Endothelial cell of umbilical vein (primary cell): Measurements from ENCODE around the gene TMEM170A. TPM values are rescaled to one million over a fixed set of nuclear protein-coding genes. Genes with fewer than 3 reads are reported as not detected.

Experiments used
- BruUV-seq: library from RNA; stranded (reverse); fragments of 400-500 nt; replicated peaks from 2 replicates; lab custom pipeline; 2021; lab: Mats Ljungman, UMichigan
- CTCF ChIA-PET: fragments of 300-600, 350-600 bp; sonication (Branson Sonifier 250); formaldehyde crosslinking; loops from one replicate; lab custom pipeline; 2021; ENCODE audit warnings: antibody characterized with exemption, inconsistent platforms; lab: Charles Lee
- POLR2A ChIA-PET: fragments of 300-600, 350-600 bp; sonication (Branson Sonifier 250); formaldehyde crosslinking; loops from one replicate; lab custom pipeline; 2021; ENCODE audit warnings: antibody characterized with exemption, inconsistent platforms; lab: Charles Lee
- DNase-seq: peaks from one replicate; pipeline ENCODE4 v3.0.0-alpha.2; 2011; ENCODE audit warnings: low read depth, low spot score
- FAIRE-seq: peaks from 2 replicates; lab custom pipeline; 2011; peaks lifted over from hg19 to GRCh38; lab: Jason Lieb, UNC
- H2AFZ ChIP-seq: 2 replicates; pipeline ENCODE4 v1.6.0; 2012; ENCODE audit warnings: low read depth, low read length, control low read depth, inconsistent platforms
- H3K27ac ChIP-seq: 2 replicates; pipeline ENCODE4 v1.5.1; 2011; ENCODE audit warnings: low read depth, mild to moderate bottlenecking, control low read depth, low read length, moderate library complexity; ENCODE audit not compliant: insufficient read depth
- H3K27me3 ChIP-seq, 2 experiments: 2 replicates each; pipeline versions ENCODE4 v1.6.0 to v1.6.1; 2011; ENCODE audit warnings: low read length in 2 of 2, mixed read lengths in 1 of 2; ENCODE audit not compliant: control insufficient read depth in 2 of 2, insufficient read depth in 2 of 2
- H3K36me3 ChIP-seq, 2 experiments: 2 replicates in 1 of 2; 3 replicates in 1 of 2; pipeline ENCODE4 v1.5.1; 2011; ENCODE audit warnings: low read length in 2 of 2, mild to moderate bottlenecking in 1 of 2, moderate library complexity in 1 of 2; ENCODE audit not compliant: control insufficient read depth in 2 of 2, insufficient read depth in 2 of 2; ENCODE audit errors: extremely low read depth in 1 of 2
- H3K4me1 ChIP-seq: 3 replicates; pipeline ENCODE4 v1.5.1; 2011; ENCODE audit warnings: mild to moderate bottlenecking, low read length; ENCODE audit not compliant: control insufficient read depth, insufficient read depth; ENCODE audit errors: extremely low read depth
- H3K4me2 ChIP-seq: 2 replicates; pipeline ENCODE4 v1.6.1; 2011; ENCODE audit warnings: low read length, control low read depth, mixed read lengths; ENCODE audit not compliant: insufficient read depth
- H3K4me3 ChIP-seq, 3 experiments: fragments of 200-600 bp in 1 of 3; sonication (generic), shearing (Covaris generic) in 1 of 3; replicated peaks in 1 of 3; 2 replicates each; pipeline ENCODE4 v1.5.1; 2011 to 2016; ENCODE audit warnings: control low read depth in 3 of 3, low read length in 3 of 3, mild to moderate bottlenecking in 2 of 3, inconsistent platforms in 1 of 3, low read depth in 1 of 3, moderate library complexity in 1 of 3; ENCODE audit not compliant: insufficient read depth in 1 of 3
- H3K79me2 ChIP-seq: 2 replicates; pipeline ENCODE4 v1.6.0; 2012; ENCODE audit warnings: low read length, inconsistent platforms; ENCODE audit not compliant: control insufficient read depth, insufficient read depth
- H3K9ac ChIP-seq: replicated peaks from 2 replicates; pipeline ENCODE3; 2011; ENCODE audit warnings: low read length, control low read depth; ENCODE audit not compliant: insufficient read depth; ENCODE audit errors: extremely low read depth
- H3K9me1 ChIP-seq: replicated peaks from 3 replicates; pipeline ENCODE4 v1.6.0; 2011; ENCODE audit warnings: mild to moderate bottlenecking, low read length; ENCODE audit not compliant: control insufficient read depth, insufficient read depth; ENCODE audit errors: extremely low read depth
- H3K9me3 ChIP-seq: replicated peaks from 2 replicates; pipeline ENCODE4 v1.5.1; 2012; ENCODE audit warnings: low read length, inconsistent platforms; ENCODE audit not compliant: control insufficient read depth, insufficient read depth
- H4K20me1 ChIP-seq: replicated peaks from 2 replicates; pipeline ENCODE3; 2011; ENCODE audit warnings: mild to moderate bottlenecking, low read length; ENCODE audit not compliant: control insufficient read depth, insufficient read depth; ENCODE audit errors: extremely low read depth
- CTCF ChIP-seq, 2 donors: IDR thresholded peaks; 1 replicate in 1 of 2; 2 replicates in 1 of 2; pipeline ENCODE4 v1.5.1; 2011; ENCODE audit warnings: low read length in 2 of 2, mild to moderate bottlenecking in 2 of 2, moderate library complexity in 2 of 2, control low read depth in 1 of 2, inconsistent platforms in 1 of 2, low read depth in 1 of 2; ENCODE audit not compliant: insufficient read depth in 1 of 2; ENCODE audit errors: extremely low read depth in 1 of 2
- EZH2 ChIP-seq: IDR thresholded peaks from 2 replicates; pipeline ENCODE4 v1.6.1; 2012; ENCODE audit warnings: borderline replicate concordance, low read depth, mild to moderate bottlenecking, moderate library complexity, low read length, inconsistent platforms; ENCODE audit not compliant: severe bottlenecking
- FOS ChIP-seq: IDR thresholded peaks from 2 replicates; pipeline ENCODE4 v1.6.1; 2011; ENCODE audit warnings: mild to moderate bottlenecking, low read length, moderate library complexity, borderline replicate concordance; ENCODE audit not compliant: insufficient read depth
- GATA2 ChIP-seq: IDR thresholded peaks from 2 replicates; pipeline ENCODE4 v1.7.0; 2011; ENCODE audit warnings: low read depth, mild to moderate bottlenecking, moderate library complexity, mixed read lengths, low read length; ENCODE audit not compliant: insufficient read length, insufficient read depth
- JUN ChIP-seq: IDR thresholded peaks from 2 replicates; pipeline ENCODE4 v1.6.1; 2011; ENCODE audit warnings: borderline replicate concordance, low read depth; ENCODE audit not compliant: insufficient read length, insufficient read depth
- MAX ChIP-seq: IDR thresholded peaks from 2 replicates; pipeline ENCODE4 v1.6.1; 2011; ENCODE audit not compliant: insufficient read depth, insufficient read length
- MYC ChIP-seq: IDR thresholded peaks from one replicate; pipeline ENCODE4 v1.6.1; 2011; ENCODE audit warnings: mild to moderate bottlenecking, low read depth, low read length
- POLR2A ChIP-seq: IDR thresholded peaks from 2 replicates; pipeline ENCODE4 v1.6.1; 2012; ENCODE audit warnings: low read depth, mild to moderate bottlenecking, control low read depth, low read length
- POLR2AphosphoS5 ChIP-seq: IDR thresholded peaks from 2 replicates; pipeline ENCODE4 v1.6.1; 2012; ENCODE audit warnings: low read depth, mild to moderate bottlenecking, control low read depth, low read length, moderate library complexity; ENCODE audit not compliant: insufficient read depth
- dilution Hi-C: fragments of 300-500 bp; cut with MboI; formaldehyde crosslinking; loops from one replicate; pipeline ENCODE4 v1.15.0; 2019; ENCODE audit warnings: low sequenced_read_pairs; ENCODE audit not compliant: extremely low pct_ligation_motif_present
- intact Hi-C: fragments of 100-400 bp; cut with micrococcal nuclease; formaldehyde crosslinking; loops from one replicate; pipeline ENCODE4 v1.10.0; 2022
- polyA plus RNA-seq, 4 experiments: library from polyadenylated mRNA; depleted of rRNA in 3 of 4; stranded (reverse) in 3 of 4; unstranded in 1 of 4; fragments of >200 nt; gene quantifications; 2 replicates each; pipeline versions ENCODE4 v1.2.1 to v1.2.3, GENCODE V29; 2011 to 2012; ENCODE audit warnings: missing spikeins in 1 of 4
- total RNA-seq: library from RNA; stranded (reverse); gene quantifications from 2 replicates; pipeline ENCODE4 v1.2.3, GENCODE V29; 2021

Gene TMEM170A
- total and polyA plus RNA-seq, 2 donors (not counting 3 experiments of a cell fraction or from before 2014, with no cell fraction given): 12.9 to 22.2 TPM

DNA sequence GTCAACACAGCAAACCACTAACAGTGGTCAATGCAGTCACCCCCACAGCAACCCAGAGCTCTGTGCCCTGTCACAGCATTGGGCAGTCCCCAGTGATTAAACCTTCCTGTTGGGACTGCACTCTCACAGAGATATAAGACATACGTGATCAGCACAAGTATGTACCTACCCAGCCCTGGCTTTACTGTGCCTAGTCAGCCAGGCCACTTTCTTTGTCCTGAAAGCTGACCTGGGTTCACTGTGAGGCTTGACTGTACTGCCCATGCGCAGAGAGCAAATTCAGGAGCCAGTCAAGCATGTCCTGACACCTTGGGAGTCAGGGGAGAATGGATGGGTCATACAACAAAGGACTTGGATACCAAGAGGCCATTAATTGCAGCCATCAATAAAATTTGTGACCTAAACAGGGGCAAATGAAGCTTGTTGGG lies 10.9 kb upstream of the TMEM170A start:
- TF ChIP-seq FOS (no peak), GATA2 (no peak), CTCF (IDR thresholded peaks at IDR 0.05; ENCODE audit: extremely low read depth in 1 of 2, insufficient read depth in 1 of 2, low read depth in 1 of 2, low read length in 2 of 2) (no peak), POLR2A (no peak), EZH2 (no peak), POLR2AphosphoS5 (no peak), MAX (no peak), MYC (no peak), JUN (no peak)
- Histone ChIP-seq H3K4me2 (no peak overlapping the region), H3K36me3 (no peaks in the 10 kb centered on the region), H3K9ac (no peak overlapping the region), H3K4me3 (no peak overlapping the region), H4K20me1 (no peaks in the 10 kb centered on the region), H3K27ac (no peak overlapping the region), H3K9me3 (no peaks in the 10 kb centered on the region), H2AFZ (no peak overlapping the region), H3K4me1 (no peaks in the 10 kb centered on the region), H3K27me3 (no peaks in the 10 kb centered on the region), H3K9me1 (no peaks in the 10 kb centered on the region), H3K79me2 (no peaks in the 10 kb centered on the region)
- dilution Hi-C loops: no loop called here
- intact Hi-C loops: no loop called here
- FAIRE-seq (no peak), DNase-seq (no peak)
- ChIA-PET POLR2A (no interaction called here), CTCF (interaction anchor here (0.7 to 1.5 kb wide), 3 partner anchors 10 to 276 kb away, joined by 3 to 4 read pairs (median 3); no protein-coding TSS in a partner anchor)
- no TSS peak for BruUV-seq
